Measurements from ENCODE around the gene TIPARP.

The TIPARP gene

GRCh38 chr3:156685198-156685597 is 10.8 kb downstream of the TIPARP start:
- POLR2A ChIA-PET: interaction anchor here (1.1 to 1.2 kb wide), 2 partner anchors 130 to 475 kb away, joined by 3 read pairs; partner anchors contain the start of genes CCNL1 and SSR3
- CTCF ChIA-PET: interaction anchor here (1.4 to 6.1 kb wide), 3 partner anchors 10 to 452 kb away, joined by 4 to 70 read pairs (median 22); partner anchors contain the start of gene TIPARP
- no peak for DNase-seq (ENCODE audit: extremely low spot score)
- no peak for TF ChIP-seq CTCF (IDR thresholded peaks at IDR 0.05; ENCODE audit: control extremely low read depth, extremely low read depth, low read depth, missing control alignments)

GRCh38 chr3:156685752-156686151 is 11.4 kb downstream of the TIPARP start:
- CTCF ChIA-PET: interaction anchor here (1.0 to 6.1 kb wide), 5 partner anchors 10 to 451 kb away, joined by 3 to 70 read pairs (median 4); partner anchors contain the start of gene TIPARP
- POLR2A ChIA-PET: interaction anchor here (1.2 kb wide), 1 partner anchor 474 kb away, joined by 3 read pairs; the partner anchor contains the start of gene CCNL1
- TF ChIP-seq CTCF (IDR thresholded peaks at IDR 0.05; ENCODE audit: control extremely low read depth, extremely low read depth, low read depth, missing control alignments): no peak
- DNase-seq (ENCODE audit: extremely low spot score): no peak

- TF ChIP-seq CTCF (IDR thresholded peaks at IDR 0.05; ENCODE audit: control extremely low read depth, extremely low read depth, low read depth, missing control alignments): no peak
- POLR2A ChIA-PET: no interaction called here
- DNase-seq (ENCODE audit: extremely low spot score): no peak
- CTCF ChIA-PET: interaction anchor here (1.0 to 6.1 kb wide), 5 partner anchors 11 to 450 kb away, joined by 3 to 70 read pairs (median 4); partner anchors contain the start of genes SSR3 and TIPARP
Observed at GRCh38 chr3:156687023-156687422, 12.6 kb downstream of the TIPARP start.

- CTCF ChIA-PET: interaction anchor here (1.0 to 6.1 kb wide), 7 partner anchors 8 to 448 kb away, joined by 3 to 70 read pairs (median 4); partner anchors contain the start of gene TIPARP
- TF ChIP-seq CTCF (IDR thresholded peaks at IDR 0.05; ENCODE audit: control extremely low read depth, extremely low read depth, low read depth, missing control alignments): no peak
- POLR2A ChIA-PET: interaction anchor here (0.7 to 0.8 kb wide), 2 partner anchors 400 to 1601 kb away, joined by 4 to 9 read pairs; no protein-coding TSS in a partner anchor
- no peak for DNase-seq (ENCODE audit: extremely low spot score)
Observed at GRCh38 chr3:156688632-156689452, 14.5 kb downstream of the TIPARP start.

- no peak for DNase-seq (ENCODE audit: extremely low spot score)
- ChIA-PET POLR2A (no interaction called here), CTCF (interaction anchor here (1.0 to 6.1 kb wide), 6 partner anchors 14 to 448 kb away, joined by 3 to 70 read pairs (median 4); partner anchors contain the start of gene TIPARP)
- TF ChIP-seq CTCF (IDR thresholded peaks at IDR 0.05; ENCODE audit: control extremely low read depth, extremely low read depth, low read depth, missing control alignments): no peak
Observed at GRCh38 chr3:156689608-156690007, 15.2 kb downstream of the TIPARP start.

- ChIA-PET POLR2A (no interaction called here), CTCF (interaction anchor here (1.5 to 1.6 kb wide), 2 partner anchors 12 to 17 kb away, joined by 4 read pairs; no protein-coding TSS in a partner anchor)
- no peak for DNase-seq (ENCODE audit: extremely low spot score)
- TF ChIP-seq CTCF (IDR thresholded peaks at IDR 0.05; ENCODE audit: control extremely low read depth, extremely low read depth, low read depth, missing control alignments): no peak
Observed at GRCh38 chr3:156691920-156692319, 17.5 kb downstream of the TIPARP start.
